NCI-H128 (cell line): ENCODE results near the gene ATP2A1.
"Not testable (repeated sequence)": the region's sequence is repeated elsewhere in the genome, so short reads cannot be mapped to it uniquely, and the experiment has no call there.

ENCODE experiments used
- DNase-seq: peaks from one replicate; lab custom pipeline; 2025; ENCODE audit not compliant: unreplicated experiment; lab: John Stamatoyannopoulos, UW

Gene ATP2A1

GRCh38 chr16:28905229-28905754 lies 27.0 kb downstream of the ATP2A1 start:
- no peak for DNase-seq

- DNase-seq: no peak
Observed at GRCh38 chr16:28905800-28906372, 27.6 kb downstream of the ATP2A1 start.

- DNase-seq: no peak
Observed at GRCh38 chr16:28910086-28911031, 32.1 kb downstream of the ATP2A1 start.

GRCh38 chr16:28912558-28912957 lies 34.3 kb downstream of the ATP2A1 start:
- no peak for DNase-seq

GRCh38 chr16:28913946-28914724 lies 35.8 kb downstream of the ATP2A1 start:
- DNase-seq: no peak

GRCh38 chr16:28915181-28915580 lies 36.9 kb downstream of the ATP2A1 start:
- no peak for DNase-seq

GRCh38 chr16:28917095-28917494 lies 38.8 kb downstream of the ATP2A1 start:
- no peak for DNase-seq

- no peak for DNase-seq
Observed at GRCh38 chr16:28918698-28919097, 40.4 kb downstream of the ATP2A1 start.

- DNase-seq: no peak
Observed at GRCh38 chr16:28923231-28923587, 44.9 kb downstream of the ATP2A1 start.

- DNase-seq: no peak
Observed at GRCh38 chr16:28923652-28924398, 45.5 kb downstream of the ATP2A1 start.

- no peak for DNase-seq
Observed at GRCh38 chr16:28924399-28924761, 46.1 kb downstream of the ATP2A1 start.

GRCh38 chr16:28924762-28925385 lies 46.6 kb downstream of the ATP2A1 start, which contains the start of gene RABEP2:
Gene RABEP2, minus strand, starts transcription at chr16:28925238. Its CDS starts 75 bp downstream, at chr16:28925163.
- DNase-seq: peak; percentile 81

GRCh38 chr16:28925386-28926228 lies 47.3 kb downstream of the ATP2A1 start:
- peak; percentile 17 for DNase-seq

GRCh38 chr16:28926284-28926683 lies 48.0 kb downstream of the ATP2A1 start:
- DNase-seq: not testable (repeated sequence)

- DNase-seq: no peak
Observed at GRCh38 chr16:28927815-28928214, 49.5 kb downstream of the ATP2A1 start.

GRCh38 chr16:28930203-28930602 lies 51.9 kb downstream of the ATP2A1 start:
- no peak for DNase-seq

- DNase-seq: no peak
Observed at GRCh38 chr16:28930652-28931051, 52.4 kb downstream of the ATP2A1 start.

GRCh38 chr16:28931801-28932225 lies 53.5 kb downstream of the ATP2A1 start, which contains the start of gene CD19:
Gene CD19, plus strand, starts transcription at chr16:28931971. Its CDS starts 30 bp downstream, at chr16:28932001.
- no peak for DNase-seq
